ENCODE measurements around the gene PDC.

DNA sequence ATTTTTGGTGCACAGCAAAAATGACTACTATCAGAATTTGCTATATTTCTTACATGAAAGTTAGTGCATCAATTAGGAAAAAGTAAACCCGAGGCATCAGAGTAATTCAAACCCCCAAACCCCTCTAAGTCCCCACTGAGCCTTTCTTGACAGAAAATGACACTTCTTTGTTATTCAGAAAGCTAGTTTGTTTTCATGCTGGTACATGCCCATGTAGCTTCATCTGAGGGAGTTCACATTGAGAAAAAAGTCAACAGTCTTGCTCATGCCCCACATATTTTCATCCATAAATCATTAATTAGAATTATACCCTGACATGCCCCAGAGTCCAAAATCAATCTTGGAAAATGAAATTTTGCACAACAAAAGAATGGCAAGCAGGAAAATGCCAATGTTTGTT is 39.9 kb upstream of the PDC start:
- TF ChIP-seq, protein P1, sequence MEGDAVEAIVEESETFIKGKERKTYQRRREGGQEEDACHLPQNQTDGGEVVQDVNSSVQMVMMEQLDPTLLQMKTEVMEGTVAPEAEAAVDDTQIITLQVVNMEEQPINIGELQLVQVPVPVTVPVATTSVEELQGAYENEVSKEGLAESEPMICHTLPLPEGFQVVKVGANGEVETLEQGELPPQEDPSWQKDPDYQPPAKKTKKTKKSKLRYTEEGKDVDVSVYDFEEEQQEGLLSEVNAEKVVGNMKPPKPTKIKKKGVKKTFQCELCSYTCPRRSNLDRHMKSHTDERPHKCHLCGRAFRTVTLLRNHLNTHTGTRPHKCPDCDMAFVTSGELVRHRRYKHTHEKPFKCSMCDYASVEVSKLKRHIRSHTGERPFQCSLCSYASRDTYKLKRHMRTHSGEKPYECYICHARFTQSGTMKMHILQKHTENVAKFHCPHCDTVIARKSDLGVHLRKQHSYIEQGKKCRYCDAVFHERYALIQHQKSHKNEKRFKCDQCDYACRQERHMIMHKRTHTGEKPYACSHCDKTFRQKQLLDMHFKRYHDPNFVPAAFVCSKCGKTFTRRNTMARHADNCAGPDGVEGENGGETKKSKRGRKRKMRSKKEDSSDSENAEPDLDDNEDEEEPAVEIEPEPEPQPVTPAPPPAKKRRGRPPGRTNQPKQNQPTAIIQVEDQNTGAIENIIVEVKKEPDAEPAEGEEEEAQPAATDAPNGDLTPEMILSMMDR (IDR thresholded peaks at IDR 0.05), result no peak
- TF ChIP-seq EP300 (IDR thresholded peaks at IDR 0.05) (no peak), POLR2AphosphoS5 (IDR thresholded peaks at IDR 0.05) (no peak), POLR2A (IDR thresholded peaks at IDR 0.05) (no peak)
